BLaER1 treated with 17β-estradiol and CSF1 and Interleukin-3, amounts not matched to agents 10 nM and 100 nM (cell line): ENCODE measurements around the gene LRRC47.
A peak's percentile ranks its signal among the peaks of the same experiment; 100 is the strongest.

ENCODE experiments used
- H3K27ac ChIP-seq, 11 experiments: shearing (Covaris generic); formaldehyde crosslinking; 2 replicates each; pipeline ENCODE4 v1.8.1; 2022
- H3K27me3 ChIP-seq, 11 experiments: shearing (Covaris generic); formaldehyde crosslinking; 2 replicates each; pipeline ENCODE4 v1.8.1; 2022
- H3K36me3 ChIP-seq, 11 experiments: shearing (Covaris generic); formaldehyde crosslinking; 2 replicates each; pipeline ENCODE4 v1.8.1; 2022
- H3K4me1 ChIP-seq, 10 experiments: shearing (Covaris generic); formaldehyde crosslinking; 2 replicates each; pipeline ENCODE4 v1.8.1; 2022
- H3K4me2 ChIP-seq, 11 experiments: shearing (Covaris generic); formaldehyde crosslinking; 2 replicates each; pipeline ENCODE4 v1.8.1; 2022
- H3K4me3 ChIP-seq, 10 experiments: shearing (Covaris generic); formaldehyde crosslinking; 2 replicates each; pipeline ENCODE4 v1.8.1; 2022
- H3K9ac ChIP-seq, 11 experiments: shearing (Covaris generic); formaldehyde crosslinking; 2 replicates each; pipeline ENCODE4 v1.8.1; 2022
- H3K9me3 ChIP-seq, 11 experiments: shearing (Covaris generic); formaldehyde crosslinking; replicated peaks in 1 of 11; 2 replicates each; pipeline ENCODE4 v1.8.1; 2022
- H4K20me1 ChIP-seq, 11 experiments: shearing (Covaris generic); formaldehyde crosslinking; 2 replicates each; pipeline ENCODE4 v1.8.1; 2022
- Cebpa-rat ChIP-seq, 11 experiments: shearing (Covaris generic); IDR thresholded peaks; 2 replicates each; pipeline ENCODE4 v1.8.1; 2022

The LRRC47 gene

DNA sequence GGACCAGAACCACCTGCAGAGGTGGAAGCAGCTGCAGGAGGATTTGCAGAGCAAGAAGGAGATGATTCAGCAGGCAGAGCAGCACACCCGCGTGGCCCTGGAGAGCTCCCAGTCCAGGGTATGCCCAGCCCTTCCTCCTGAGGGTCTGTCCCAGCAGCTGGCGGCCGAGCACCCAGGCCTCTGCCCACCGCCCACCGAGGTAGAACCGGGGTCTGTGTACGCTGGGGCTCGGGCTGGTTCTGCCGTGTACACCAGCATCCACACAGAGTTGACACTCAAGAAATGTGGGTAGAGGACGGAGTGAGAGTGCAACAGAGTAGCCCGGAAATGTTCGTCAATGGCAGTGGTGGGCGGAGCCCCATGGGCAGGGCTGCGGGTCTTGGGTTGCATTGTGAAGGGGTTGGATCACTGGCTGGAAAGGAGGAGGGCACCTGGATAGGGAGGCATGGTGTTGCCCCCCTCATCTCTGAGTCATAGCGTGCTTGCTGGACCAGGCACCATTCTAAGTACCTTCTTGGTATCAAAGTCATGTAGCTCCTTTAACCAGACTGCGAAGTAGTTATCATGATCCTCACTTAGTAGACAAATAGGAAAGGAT, 28.9 kb downstream of the LRRC47 start:
- no peak for TF ChIP-seq Cebpa-rat (IDR thresholded peaks at IDR 0.05)
- H3K4me2 ChIP-seq: no peak overlapping the region

DNA sequence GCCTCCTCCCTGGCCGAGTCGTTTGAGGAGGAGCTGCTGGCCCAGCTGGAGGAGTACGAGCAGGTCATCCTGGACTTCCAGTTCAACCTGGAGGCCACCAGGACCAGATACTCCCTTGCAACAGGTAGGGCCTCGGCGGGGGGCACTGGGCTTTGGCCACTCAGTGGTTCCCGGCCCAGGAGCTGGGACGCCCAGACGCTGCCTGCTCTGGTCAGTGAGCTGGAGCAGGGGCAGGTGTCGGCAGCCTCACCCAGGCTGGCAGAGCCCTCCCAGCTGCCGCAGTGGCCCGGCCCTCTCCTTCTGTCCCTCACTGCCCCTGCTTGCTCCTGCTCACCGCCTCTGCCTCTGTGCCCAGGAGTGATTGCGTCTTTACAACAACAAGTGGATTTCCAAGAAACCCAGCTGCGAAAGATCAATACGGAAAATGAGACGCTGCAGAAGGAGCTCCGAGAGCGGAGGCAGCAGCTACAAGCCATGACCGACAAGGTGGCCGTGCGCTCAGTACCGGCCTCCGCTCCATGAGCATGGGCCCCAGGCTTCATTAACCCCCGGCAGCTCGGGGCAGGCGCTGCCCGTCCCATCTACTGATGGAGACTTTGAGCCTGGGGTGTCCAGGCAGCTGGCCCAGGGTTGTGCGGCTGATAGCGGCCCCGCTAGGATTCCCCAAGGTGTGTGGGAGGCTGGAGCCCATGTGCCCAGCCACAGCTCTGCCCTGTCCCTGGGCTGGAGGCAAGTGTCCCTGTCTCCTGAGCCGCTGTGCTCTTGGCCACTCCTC, 32.8 kb downstream of the LRRC47 start:
- H3K27ac ChIP-seq: no peak overlapping the region
- H3K9me3 ChIP-seq: peaks cover 12 to 18% (median 14%) of the 10 kb centered on the region in 11 experiments; a peak in 21 of 22 replicates
- no peaks in the 10 kb centered on the region for H4K20me1 ChIP-seq
- no peaks in the 10 kb centered on the region; a peak in 2 of 22 replicates for H3K36me3 ChIP-seq
- H3K4me3 ChIP-seq: no peak overlapping the region
- H3K27me3 ChIP-seq: peaks cover 0 to 12% (median 0%) of the 10 kb centered on the region in 11 experiments; a peak in 5 of 22 replicates
- no peak overlapping the region for H3K9ac ChIP-seq
- no peak for TF ChIP-seq Cebpa-rat (IDR thresholded peaks at IDR 0.05)
- peaks cover 0 to 39% (median 13%) of the 10 kb centered on the region in 10 experiments; a peak in 13 of 20 replicates for H3K4me1 ChIP-seq
- no peak overlapping the region for H3K4me2 ChIP-seq

More for the DNA sequence above, 28.9 kb downstream of the LRRC47 start:
- no peaks in the 10 kb centered on the region for H4K20me1 ChIP-seq
- no peaks in the 10 kb centered on the region for H3K36me3 ChIP-seq
- H3K4me3 ChIP-seq: no peak overlapping the region
- peaks cover 22 to 44% (median 38%) of the 10 kb centered on the region in 10 experiments for H3K4me1 ChIP-seq
- H3K9me3 ChIP-seq: no peaks in the 10 kb centered on the region
- peaks cover 0 to 12% (median 0%) of the 10 kb centered on the region in 11 experiments; a peak in 5 of 22 replicates for H3K27me3 ChIP-seq
- H3K9ac ChIP-seq: no peak overlapping the region
- no peak overlapping the region for H3K27ac ChIP-seq

DNA sequence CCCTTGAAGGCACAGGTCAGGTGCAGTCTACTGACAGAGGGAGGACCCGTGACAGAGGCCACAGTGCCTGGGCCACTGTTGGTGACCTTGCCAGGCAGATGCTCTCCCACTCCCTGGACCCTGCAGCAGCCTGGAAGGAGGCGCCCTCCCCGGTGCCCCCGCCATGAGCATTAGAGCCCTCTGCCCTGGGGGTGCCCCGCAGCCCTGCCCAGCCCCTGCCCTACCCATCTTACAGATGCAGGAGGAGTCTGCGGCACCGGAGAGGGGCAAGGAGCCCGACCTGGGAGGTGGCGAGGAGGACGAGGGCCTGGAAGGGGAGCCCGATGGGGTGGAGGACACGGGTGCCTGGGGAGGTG, 33.4 kb downstream of the LRRC47 start:
- peaks cover 0 to 37% (median 11%) of the 10 kb centered on the region in 10 experiments; a peak in 12 of 20 replicates for H3K4me1 ChIP-seq
- H3K9me3 ChIP-seq: peaks cover 12 to 18% (median 14%) of the 10 kb centered on the region in 11 experiments; a peak in 21 of 22 replicates
- no peaks in the 10 kb centered on the region for H4K20me1 ChIP-seq
- H3K27me3 ChIP-seq: peaks cover 0 to 12% (median 0%) of the 10 kb centered on the region in 11 experiments; a peak in 5 of 22 replicates
- H3K9ac ChIP-seq: no peak overlapping the region
- no peak overlapping the region for H3K27ac ChIP-seq
- H3K4me3 ChIP-seq: no peak overlapping the region
- H3K36me3 ChIP-seq: no peaks in the 10 kb centered on the region; a peak in 2 of 22 replicates
- peak overlapping the region in 2 of 11 experiments; percentile 8 to 10; a peak in 2 of 22 replicates for H3K4me2 ChIP-seq
- TF ChIP-seq Cebpa-rat (IDR thresholded peaks at IDR 0.05): no peak

DNA sequence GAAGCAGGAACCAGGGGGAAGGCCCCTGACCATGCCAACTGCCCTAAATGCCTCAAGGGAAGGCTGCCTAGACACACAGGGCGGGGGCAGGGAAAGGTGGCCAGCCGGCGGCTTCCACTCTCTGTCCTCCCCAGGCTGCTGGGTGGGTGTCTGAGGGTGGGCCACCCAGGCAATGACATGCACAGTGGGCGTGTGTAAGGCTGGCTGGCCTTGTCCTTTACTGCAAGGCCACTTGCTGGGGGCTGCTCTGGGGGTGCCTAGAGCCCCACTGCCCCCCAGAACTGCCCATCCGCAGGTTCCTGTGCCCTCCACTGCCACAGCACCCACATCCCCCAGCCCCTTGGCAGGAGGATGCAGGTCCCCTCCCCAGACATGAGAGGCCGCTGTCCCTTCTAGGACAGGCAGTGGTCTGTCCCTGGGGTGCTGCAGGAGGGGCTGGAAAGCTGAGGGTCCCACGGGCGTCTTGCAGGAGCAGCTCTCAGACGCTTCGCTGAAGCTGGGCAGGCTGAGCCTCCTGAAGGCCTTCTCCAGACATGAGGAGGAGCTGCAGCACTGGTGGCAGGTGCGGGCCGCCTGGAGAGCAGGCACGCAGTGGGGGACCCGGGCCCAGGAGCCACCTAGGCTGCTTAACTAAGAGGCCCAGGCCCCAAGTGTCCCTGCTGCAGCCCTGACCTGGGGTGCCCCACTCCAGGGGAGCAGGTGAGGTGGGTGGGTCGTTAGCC, 34.0 kb downstream of the LRRC47 start:
- peak overlapping the region in 2 of 11 experiments; percentile 8 to 10; a peak in 2 of 22 replicates for H3K4me2 ChIP-seq
- H3K4me1 ChIP-seq: peaks cover 0 to 37% (median 11%) of the 10 kb centered on the region in 10 experiments; a peak in 12 of 20 replicates
- no peak overlapping the region for H3K4me3 ChIP-seq
- H3K9me3 ChIP-seq: peaks cover 12 to 18% (median 14%) of the 10 kb centered on the region in 11 experiments; a peak in 21 of 22 replicates
- no peaks in the 10 kb centered on the region; a peak in 2 of 22 replicates for H3K36me3 ChIP-seq
- H3K27ac ChIP-seq: no peak overlapping the region
- no peaks in the 10 kb centered on the region for H4K20me1 ChIP-seq
- no peak overlapping the region for H3K9ac ChIP-seq
- no peak for TF ChIP-seq Cebpa-rat (IDR thresholded peaks at IDR 0.05)
- H3K27me3 ChIP-seq: peaks cover 0 to 12% (median 0%) of the 10 kb centered on the region in 11 experiments; a peak in 5 of 22 replicates

DNA sequence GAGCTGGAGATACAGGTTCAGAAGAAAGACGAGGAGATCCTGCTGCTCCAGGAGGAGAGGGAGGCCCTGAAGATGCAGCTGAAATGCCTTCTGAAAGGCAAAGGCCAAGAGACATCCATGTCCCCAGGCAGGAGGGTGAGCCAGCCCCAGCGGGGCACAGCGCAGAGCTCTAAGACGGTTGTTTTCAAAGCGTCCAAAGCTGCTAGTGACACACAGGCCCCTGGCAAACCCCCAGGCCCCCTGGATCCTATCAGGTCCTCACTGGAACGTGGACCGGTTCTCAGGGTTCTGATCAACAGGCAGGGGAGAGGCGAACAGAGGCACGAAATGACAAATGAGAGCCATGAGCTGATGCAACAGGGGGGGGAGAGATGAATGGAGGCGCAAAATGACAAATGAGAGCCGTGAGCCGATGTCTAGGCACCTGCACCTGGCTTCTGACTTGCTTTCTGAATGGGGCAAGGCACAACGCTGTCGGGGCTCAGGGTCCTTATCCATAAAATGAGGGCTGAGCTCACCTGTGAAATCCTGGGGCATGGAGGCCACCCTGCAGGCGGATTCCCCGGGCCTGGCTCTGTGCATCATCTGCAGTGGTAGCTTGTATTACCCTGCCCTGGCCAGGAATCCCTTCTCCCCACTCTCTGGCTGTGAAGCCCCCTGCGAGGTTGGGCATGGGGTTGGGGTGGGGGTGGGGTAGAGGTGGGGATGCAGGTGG, 34.8 kb downstream of the LRRC47 start:
- H3K4me2 ChIP-seq: no peak overlapping the region
- H3K36me3 ChIP-seq: no peaks in the 10 kb centered on the region; a peak in 2 of 22 replicates
- H3K27ac ChIP-seq: 0 out of 22 replicates have a peak overlapping the region, but pooled peaks of 1 of the 11 experiments have one; percentile 2
- no peaks in the 10 kb centered on the region for H4K20me1 ChIP-seq
- peaks cover 0 to 37% (median 11%) of the 10 kb centered on the region in 10 experiments; a peak in 12 of 20 replicates for H3K4me1 ChIP-seq
- no peak overlapping the region for H3K4me3 ChIP-seq
- H3K9me3 ChIP-seq: peaks cover 12 to 18% (median 14%) of the 10 kb centered on the region in 11 experiments; a peak in 21 of 22 replicates
- peaks cover 0 to 10% (median 0%) of the 10 kb centered on the region in 11 experiments; a peak in 5 of 22 replicates for H3K27me3 ChIP-seq
- no peak overlapping the region for H3K9ac ChIP-seq
- no peak for TF ChIP-seq Cebpa-rat (IDR thresholded peaks at IDR 0.05)

DNA sequence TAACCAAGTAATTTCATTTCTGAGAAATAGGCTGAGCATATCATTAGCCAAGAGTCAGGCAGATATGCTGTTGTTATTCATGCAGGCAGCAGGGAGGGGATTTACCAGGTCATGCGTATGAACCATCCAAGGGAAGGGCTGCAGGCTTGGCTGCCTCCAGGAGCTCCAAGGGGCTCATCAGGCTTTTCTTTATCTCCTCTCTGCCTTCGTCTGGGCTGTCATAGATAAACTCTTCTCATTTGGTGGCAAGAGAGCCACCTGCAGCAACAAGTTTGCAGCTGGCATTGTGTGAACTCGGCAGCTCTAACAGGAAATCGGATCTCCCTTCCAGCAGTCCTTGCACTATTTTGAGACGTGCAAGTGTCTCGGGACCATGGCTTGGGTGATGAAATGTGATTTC, 36.5 kb downstream of the LRRC47 start:
- Histone ChIP-seq H3K27me3 (no peaks in the 10 kb centered on the region), H3K4me2 (peak overlapping the region in 8 of 11 experiments; percentile 19 to 72 (median 47); a peak in 15 of 22 replicates), H3K9ac (no peak overlapping the region), H3K9me3 (peaks cover 12 to 18% (median 14%) of the 10 kb centered on the region in 11 experiments; a peak in 21 of 22 replicates), H3K4me1 (peaks cover 0 to 37% (median 11%) of the 10 kb centered on the region in 10 experiments; a peak in 12 of 20 replicates), H3K27ac (peak overlapping the region in 2 of 11 experiments; percentile 6 to 43; a peak in 3 of 22 replicates), H4K20me1 (no peaks in the 10 kb centered on the region), H3K4me3 (no peak overlapping the region), H3K36me3 (no peaks in the 10 kb centered on the region; a peak in 2 of 22 replicates)
- TF ChIP-seq Cebpa-rat (IDR thresholded peaks at IDR 0.05): no peak

DNA sequence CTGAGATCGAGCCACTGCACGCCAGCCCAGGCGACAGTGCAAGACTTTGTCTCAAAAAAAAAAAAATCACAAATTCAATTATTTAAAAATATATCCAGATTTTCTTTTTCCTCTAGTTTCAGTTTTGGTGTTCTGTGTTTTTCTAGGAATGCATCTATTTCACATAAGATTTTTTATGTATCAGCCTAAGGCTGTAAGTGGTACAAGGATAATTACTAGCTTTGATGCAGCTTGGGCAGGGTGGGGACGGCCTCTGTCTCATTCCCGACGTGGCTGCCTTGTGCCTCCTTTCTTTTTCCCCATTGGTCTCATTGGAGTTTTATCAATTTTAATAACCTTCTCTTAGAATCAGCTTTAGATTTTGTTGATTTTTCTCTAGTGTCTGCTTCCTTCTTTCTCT, 37.1 kb downstream of the LRRC47 start:
- Histone ChIP-seq H3K27me3 (no peaks in the 10 kb centered on the region), H3K27ac (peak overlapping the region in 1 of 11 experiments; percentile 43; a peak in 3 of 22 replicates)

DNA sequence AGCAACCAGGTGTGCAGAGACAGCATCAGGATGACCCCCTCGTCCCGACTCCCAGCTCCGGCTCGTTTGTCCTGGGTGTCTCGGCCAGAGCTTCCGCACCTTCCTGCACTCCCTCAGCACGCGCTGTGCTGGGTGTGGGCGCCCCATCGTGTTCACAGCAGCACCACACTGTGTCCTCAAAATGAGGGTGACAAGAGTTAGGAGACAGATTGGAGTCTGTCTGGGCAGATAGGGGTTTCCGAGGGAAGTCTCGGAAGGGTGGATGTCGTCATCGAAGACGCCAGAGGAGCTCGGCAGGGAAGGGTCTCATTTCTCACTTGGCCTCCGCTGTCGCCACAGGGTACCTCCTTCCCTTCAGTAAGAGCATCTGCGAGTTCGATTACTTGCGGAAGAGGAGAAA, 39.9 kb downstream of the LRRC47 start:
- H3K27ac ChIP-seq: no peak overlapping the region
- no peaks in the 10 kb centered on the region for H4K20me1 ChIP-seq
- H3K4me3 ChIP-seq: no peak overlapping the region
- no peak for TF ChIP-seq Cebpa-rat (IDR thresholded peaks at IDR 0.05)
- H3K36me3 ChIP-seq: no peaks in the 10 kb centered on the region; a peak in 2 of 22 replicates
- H3K4me1 ChIP-seq: peaks cover 0 to 37% (median 11%) of the 10 kb centered on the region in 10 experiments; a peak in 12 of 20 replicates
- no peak overlapping the region for H3K4me2 ChIP-seq
- H3K27me3 ChIP-seq: no peaks in the 10 kb centered on the region
- H3K9ac ChIP-seq: no peak overlapping the region
- peaks cover 12 to 17% (median 14%) of the 10 kb centered on the region in 11 experiments; a peak in 21 of 22 replicates for H3K9me3 ChIP-seq

More for the DNA sequence above, 37.1 kb downstream of the LRRC47 start:
- Histone ChIP-seq H3K36me3 (no peaks in the 10 kb centered on the region; a peak in 2 of 22 replicates), H3K9ac (no peak overlapping the region), H3K4me3 (no peak overlapping the region), H4K20me1 (no peaks in the 10 kb centered on the region), H3K4me2 (peak overlapping the region in 7 of 11 experiments; percentile 19 to 72 (median 50); a peak in 12 of 22 replicates), H3K9me3 (peaks cover 12 to 18% (median 14%) of the 10 kb centered on the region in 11 experiments; a peak in 21 of 22 replicates), H3K4me1 (peaks cover 0 to 41% (median 11%) of the 10 kb centered on the region in 10 experiments; a peak in 12 of 20 replicates)
- no peak for TF ChIP-seq Cebpa-rat (IDR thresholded peaks at IDR 0.05)
